ENCODE measurements around the gene PLPP4.

Gene PLPP4

GRCh38 chr10:120580918-120581895 is 124.2 kb downstream of the PLPP4 start:
- DNase-seq = no peak

- DNase-seq = no peak
Observed at GRCh38 chr10:120582753-120583152, 125.7 kb downstream of the PLPP4 start.

GRCh38 chr10:120583424-120584108 is 126.5 kb downstream of the PLPP4 start:
- no peak for DNase-seq

- DNase-seq = no peak
Observed at GRCh38 chr10:120584786-120585185, 127.8 kb downstream of the PLPP4 start.

GRCh38 chr10:120586471-120586872 is 129.4 kb downstream of the PLPP4 start:
- no peak for DNase-seq

GRCh38 chr10:120587061-120587460 is 130.0 kb downstream of the PLPP4 start:
- DNase-seq = no peak

GRCh38 chr10:120588311-120588710 is 131.3 kb downstream of the PLPP4 start:
- no peak for DNase-seq

- no peak for DNase-seq
Observed at GRCh38 chr10:120593693-120594092, 136.7 kb downstream of the PLPP4 start.

- no peak for DNase-seq
Observed at GRCh38 chr10:120597902-120598301, 140.9 kb downstream of the PLPP4 start.

GRCh38 chr10:120598386-120598785 is 141.4 kb downstream of the PLPP4 start:
- DNase-seq = no peak

- DNase-seq = no peak
Observed at GRCh38 chr10:120599200-120599724, 142.2 kb downstream of the PLPP4 start.

GRCh38 chr10:120600871-120601649 is 144.0 kb downstream of the PLPP4 start:
- DNase-seq = no peak

GRCh38 chr10:120601999-120602398 is 145.0 kb downstream of the PLPP4 start:
- DNase-seq = no peak

GRCh38 chr10:120605410-120605809 is 148.4 kb downstream of the PLPP4 start:
- DNase-seq = no peak

- DNase-seq = no peak
Observed at GRCh38 chr10:120606051-120606764, 149.2 kb downstream of the PLPP4 start.

GRCh38 chr10:120607016-120607709 is 150.1 kb downstream of the PLPP4 start:
- DNase-seq = no peak

GRCh38 chr10:120607710-120608703 is 151.0 kb downstream of the PLPP4 start:
- no peak for DNase-seq

- no peak for DNase-seq
Observed at GRCh38 chr10:120609006-120609405, 152.0 kb downstream of the PLPP4 start.

GRCh38 chr10:120610791-120611190 is 153.8 kb downstream of the PLPP4 start:
- no peak for DNase-seq

GRCh38 chr10:120612756-120613155 is 155.7 kb downstream of the PLPP4 start:
- no peak for DNase-seq

Measured in activated CD4-positive, CD25-positive, alpha-beta regulatory T cell treated with anti-CD3 and anti-CD28 coated beads, Interleukin-2, amount 50 U/mL, for 72 hours (primary cell).